Karpas-422 (cell line): ENCODE data around the gene MOXD1. TPM values are rescaled to one million over a fixed set of nuclear protein-coding genes. Genes with fewer than 3 reads are reported as not detected.

ENCODE experiments used
- DNase-seq: peaks from one replicate; pipeline ENCODE4 v3.0.0-alpha.2; 2015
- H2AFZ ChIP-seq: fragments of 200-600 bp; sonication (generic); 2 replicates; pipeline ENCODE4 v1.6.1; 2014; ENCODE audit warnings: antibody characterized with exemption, low read length, mixed read lengths
- H3K27ac ChIP-seq: fragments of 200-600 bp; sonication (generic); 2 replicates; pipeline ENCODE4 v1.5.1; 2014; ENCODE audit warnings: mild to moderate bottlenecking, low read length, moderate library complexity
- H3K27me3 ChIP-seq: fragments of 200-600 bp; sonication (generic); 2 replicates; pipeline ENCODE4 v1.6.1; 2014; ENCODE audit warnings: low read length, mixed read lengths
- H3K36me3 ChIP-seq: fragments of 200-600 bp; sonication (generic); 2 replicates; pipeline ENCODE4 v1.6.1; 2014; ENCODE audit warnings: low read length, mixed read lengths; ENCODE audit not compliant: insufficient read depth
- H3K4me1 ChIP-seq: fragments of 200-600 bp; sonication (generic); 2 replicates; pipeline ENCODE4 v1.6.1; 2014; ENCODE audit warnings: mild to moderate bottlenecking, low read length, mixed read lengths
- H3K4me2 ChIP-seq: fragments of 200-600 bp; sonication (generic); 2 replicates; pipeline ENCODE4 v1.6.1; 2014; ENCODE audit warnings: low read length, low read depth, mild to moderate bottlenecking; ENCODE audit not compliant: poor library complexity, severe bottlenecking
- H3K4me3 ChIP-seq: fragments of 200-600 bp; sonication (generic); 2 replicates; pipeline ENCODE4 v1.5.1; 2014; ENCODE audit warnings: mild to moderate bottlenecking, antibody characterized with exemption, low read length, mixed read lengths
- H3K79me2 ChIP-seq: fragments of 200-600 bp; sonication (generic); 2 replicates; pipeline ENCODE4 v1.6.1; 2014; ENCODE audit warnings: mild to moderate bottlenecking, low read length, mixed read lengths
- H3K9ac ChIP-seq: fragments of 200-600 bp; sonication (generic); 2 replicates; pipeline ENCODE4 v1.6.0; 2014; ENCODE audit warnings: low read length
- H3K9me2 ChIP-seq: fragments of 200-600 bp; sonication (generic), shearing (Covaris generic); replicated peaks from 2 replicates; pipeline ENCODE4 v1.6.0; 2014; ENCODE audit warnings: mild to moderate bottlenecking, low read length, moderate library complexity; ENCODE audit not compliant: insufficient read depth
- H3K9me3 ChIP-seq: fragments of 300-700, 200-600 bp; sonication (generic); 2 replicates; pipeline ENCODE4 v1.6.1; 2014; ENCODE audit warnings: low read length, mixed read lengths
- H4K20me1 ChIP-seq: fragments of 200-600 bp; sonication (generic); 2 replicates; pipeline ENCODE4 v1.6.1; 2014; ENCODE audit warnings: mild to moderate bottlenecking, antibody characterized with exemption, low read length, low read depth; ENCODE audit not compliant: insufficient read depth
- total RNA-seq: library from RNA; depleted of rRNA; stranded (reverse); fragments of >200 nt; shearing (Covaris generic); gene quantifications from 2 replicates; pipeline ENCODE4 v1.2.3, GENCODE V29; 2014; ENCODE audit warnings: low replicate concordance

The MOXD1 gene
- total RNA-seq, 1 experiment from 2014 or later = not detected

GRCh38 chr6:132259070-132259469, 142.2 kb downstream of the MOXD1 start:
- no peaks in the 10 kb centered on the region for H3K36me3 ChIP-seq
- no peak for DNase-seq
- no peaks in the 10 kb centered on the region for H3K27me3 ChIP-seq
- H2AFZ ChIP-seq = no peak overlapping the region
- no peaks in the 10 kb centered on the region for H3K9me3 ChIP-seq
- no peak overlapping the region for H3K27ac ChIP-seq
- no peaks in the 10 kb centered on the region for H3K4me1 ChIP-seq
- H4K20me1 ChIP-seq = no peaks in the 10 kb centered on the region
- H3K4me3 ChIP-seq = no peak overlapping the region
- H3K79me2 ChIP-seq = no peaks in the 10 kb centered on the region
- H3K4me2 ChIP-seq = no peak overlapping the region
- no peak overlapping the region for H3K9ac ChIP-seq
- H3K9me2 ChIP-seq = no peaks in the 10 kb centered on the region

GRCh38 chr6:132257561-132257960, 143.7 kb downstream of the MOXD1 start:
- DNase-seq = no peak
- no peaks in the 10 kb centered on the region for H3K9me2 ChIP-seq
- no peaks in the 10 kb centered on the region for H3K36me3 ChIP-seq
- no peaks in the 10 kb centered on the region for H3K79me2 ChIP-seq
- H4K20me1 ChIP-seq = no peaks in the 10 kb centered on the region
- H3K4me3 ChIP-seq = no peak overlapping the region
- no peaks in the 10 kb centered on the region for H3K27me3 ChIP-seq
- H3K9ac ChIP-seq = no peak overlapping the region
- H3K27ac ChIP-seq = no peak overlapping the region
- H3K4me1 ChIP-seq = no peaks in the 10 kb centered on the region
- no peak overlapping the region for H3K4me2 ChIP-seq
- H3K9me3 ChIP-seq = no peaks in the 10 kb centered on the region
- no peak overlapping the region for H2AFZ ChIP-seq

DNA sequence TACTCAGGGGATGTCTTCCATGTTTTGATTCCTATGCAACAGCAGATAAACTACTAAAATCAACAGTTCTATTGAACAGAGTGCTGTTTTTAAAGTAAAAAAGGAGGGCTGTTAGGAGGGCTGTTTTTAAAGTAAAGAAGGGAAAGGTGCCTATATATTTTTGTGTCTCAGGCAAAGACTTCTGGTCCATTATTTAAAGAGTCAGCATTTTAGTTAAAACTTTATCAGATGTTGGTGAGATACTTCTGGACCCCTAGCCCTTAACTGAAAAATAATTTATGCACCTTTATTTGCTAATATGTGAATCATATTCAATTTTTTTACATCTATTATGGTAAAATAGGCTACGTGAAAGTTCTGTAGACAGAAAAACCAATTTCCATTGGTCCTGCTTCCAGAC, 144.8 kb downstream of the MOXD1 start:
- Histone ChIP-seq H3K4me1 (no peaks in the 10 kb centered on the region), H3K9me2 (no peaks in the 10 kb centered on the region), H3K9me3 (no peaks in the 10 kb centered on the region), H4K20me1 (no peaks in the 10 kb centered on the region), H2AFZ (no peak overlapping the region), H3K36me3 (no peaks in the 10 kb centered on the region), H3K27ac (no peak overlapping the region), H3K9ac (no peak overlapping the region), H3K4me2 (no peak overlapping the region), H3K27me3 (no peaks in the 10 kb centered on the region), H3K79me2 (no peaks in the 10 kb centered on the region), H3K4me3 (no peak overlapping the region)
- no peak for DNase-seq

GRCh38 chr6:132253906-132254305, 147.4 kb downstream of the MOXD1 start:
- H3K9ac ChIP-seq = no peak overlapping the region
- no peaks in the 10 kb centered on the region for H3K79me2 ChIP-seq
- no peak overlapping the region for H2AFZ ChIP-seq
- no peak overlapping the region for H3K4me3 ChIP-seq
- no peaks in the 10 kb centered on the region for H3K9me3 ChIP-seq
- DNase-seq = no peak
- H3K36me3 ChIP-seq = no peaks in the 10 kb centered on the region
- no peaks in the 10 kb centered on the region for H3K4me1 ChIP-seq
- H3K4me2 ChIP-seq = no peak overlapping the region
- H3K27me3 ChIP-seq = no peaks in the 10 kb centered on the region
- H3K27ac ChIP-seq = no peak overlapping the region
- no peaks in the 10 kb centered on the region for H3K9me2 ChIP-seq
- no peaks in the 10 kb centered on the region for H4K20me1 ChIP-seq

GRCh38 chr6:132253211-132253610, 148.1 kb downstream of the MOXD1 start:
- H3K4me1 ChIP-seq = no peaks in the 10 kb centered on the region
- H3K9me3 ChIP-seq = no peaks in the 10 kb centered on the region
- no peaks in the 10 kb centered on the region for H3K9me2 ChIP-seq
- H3K4me2 ChIP-seq = no peak overlapping the region
- H3K27me3 ChIP-seq = no peaks in the 10 kb centered on the region
- no peak overlapping the region for H3K4me3 ChIP-seq
- H3K36me3 ChIP-seq = no peaks in the 10 kb centered on the region
- H2AFZ ChIP-seq = no peak overlapping the region
- H4K20me1 ChIP-seq = no peaks in the 10 kb centered on the region
- no peak for DNase-seq
- no peak overlapping the region for H3K9ac ChIP-seq
- no peak overlapping the region for H3K27ac ChIP-seq
- no peaks in the 10 kb centered on the region for H3K79me2 ChIP-seq

- Histone ChIP-seq H3K9me3 (no peaks in the 10 kb centered on the region), H3K9me2 (no peaks in the 10 kb centered on the region), H3K79me2 (no peaks in the 10 kb centered on the region), H4K20me1 (no peaks in the 10 kb centered on the region), H2AFZ (no peak overlapping the region), H3K9ac (no peak overlapping the region), H3K4me1 (no peaks in the 10 kb centered on the region), H3K27me3 (no peaks in the 10 kb centered on the region), H3K4me2 (no peak overlapping the region), H3K36me3 (no peaks in the 10 kb centered on the region), H3K4me3 (no peak overlapping the region), H3K27ac (no peak overlapping the region)
- DNase-seq = no peak
Measured at GRCh38 chr6:132252113-132252512, 149.2 kb downstream of the MOXD1 start.

- Histone ChIP-seq H2AFZ (no peak overlapping the region), H3K79me2 (no peaks in the 10 kb centered on the region), H4K20me1 (no peaks in the 10 kb centered on the region), H3K9me2 (no peaks in the 10 kb centered on the region), H3K36me3 (no peaks in the 10 kb centered on the region), H3K4me1 (no peaks in the 10 kb centered on the region), H3K27me3 (no peaks in the 10 kb centered on the region), H3K4me3 (no peak overlapping the region), H3K27ac (no peak overlapping the region), H3K9me3 (no peaks in the 10 kb centered on the region), H3K9ac (no peak overlapping the region), H3K4me2 (no peak overlapping the region)
- DNase-seq = no peak
Measured at GRCh38 chr6:132251711-132252110, 149.6 kb downstream of the MOXD1 start.

GRCh38 chr6:132247381-132248159, 153.7 kb downstream of the MOXD1 start:
- H3K36me3 ChIP-seq = no peaks in the 10 kb centered on the region
- no peaks in the 10 kb centered on the region for H4K20me1 ChIP-seq
- no peaks in the 10 kb centered on the region for H3K79me2 ChIP-seq
- H3K4me3 ChIP-seq = no peak overlapping the region
- no peaks in the 10 kb centered on the region for H3K4me1 ChIP-seq
- H3K9me2 ChIP-seq = no peaks in the 10 kb centered on the region
- H3K27me3 ChIP-seq = no peaks in the 10 kb centered on the region
- H3K9me3 ChIP-seq = no peaks in the 10 kb centered on the region
- no peak for DNase-seq
- no peak overlapping the region for H3K4me2 ChIP-seq
- no peak overlapping the region for H3K27ac ChIP-seq
- H2AFZ ChIP-seq = no peak overlapping the region
- no peak overlapping the region for H3K9ac ChIP-seq
